SK-N-SH (cell line): Measurements from ENCODE around the gene MGAT5. TPM values are rescaled to one million over a fixed set of nuclear protein-coding genes. Genes with fewer than 3 reads are reported as not detected.

Source experiments
- CTCF ChIA-PET: fragments of 300-600, 350-600 bp; formaldehyde crosslinking; extraction: SDS; loops from one replicate; lab custom pipeline; 2021; lab: Yijun Ruan, JAX
- POLR2A ChIA-PET: fragments of 350-600 bp; sonication (Branson Sonifier 250); formaldehyde crosslinking; extraction: SDS; loops from one replicate; lab custom pipeline; 2020; ENCODE audit warnings: antibody characterized with exemption, inconsistent platforms; lab: Yijun Ruan, JAX
- DNase-seq: peaks from one replicate; pipeline ENCODE4 v3.0.0; 2012
- H2AFZ ChIP-seq: fragments of 200-600 bp; sonication (generic); 2 replicates; pipeline ENCODE4 v1.8.1; 2016; ENCODE audit warnings: antibody characterized with exemption, mild to moderate bottlenecking, low read depth
- H3F3A ChIP-seq: fragments of 200-600 bp; sonication (generic); replicated peaks from 2 replicates; pipeline ENCODE3; 2016; ENCODE audit warnings: antibody characterized with exemption, mild to moderate bottlenecking; ENCODE audit not compliant: insufficient read depth
- H3K27ac ChIP-seq, 2 experiments: fragments of 200-500 bp in 1 of 2; fragments of 200-600 bp in 1 of 2; sonication (Bioruptor generic) in 1 of 2; sonication (generic), shearing (Covaris generic) in 1 of 2; 2 replicates each; pipeline versions ENCODE4 v1.5.1 to v1.6.1; 2014 to 2016; ENCODE audit warnings: low read depth in 2 of 2, inconsistent platforms in 1 of 2, low read length in 1 of 2, mild to moderate bottlenecking in 1 of 2, mixed read lengths in 1 of 2
- H3K27me3 ChIP-seq: fragments of 200-600 bp; sonication (generic), shearing (Covaris generic); 2 replicates; pipeline ENCODE4 v1.6.1; 2016; ENCODE audit warnings: mixed run types; ENCODE audit not compliant: insufficient read depth
- H3K36me3 ChIP-seq, 2 experiments: fragments of 200-500 bp in 1 of 2; fragments of 200-600 bp in 1 of 2; sonication (Bioruptor generic) in 1 of 2; sonication (generic) in 1 of 2; replicated peaks in 1 of 2; 2 replicates each; pipeline versions ENCODE3 to v1.5.1; 2014 to 2016; ENCODE audit warnings: low read length in 1 of 2, mild to moderate bottlenecking in 1 of 2; ENCODE audit not compliant: insufficient read depth in 2 of 2, control insufficient read depth in 1 of 2
- H3K4me1 ChIP-seq, 2 experiments: fragments of 200-500 bp in 1 of 2; fragments of 200-600 bp in 1 of 2; sonication (Bioruptor generic) in 1 of 2; sonication (generic), shearing (Covaris generic) in 1 of 2; 2 replicates each; pipeline versions ENCODE4 v1.5.1 to v1.6.1; 2014 to 2016; ENCODE audit warnings: low read depth in 1 of 2, low read length in 1 of 2, mixed run types in 1 of 2; ENCODE audit not compliant: insufficient read depth in 2 of 2, control insufficient read depth in 1 of 2
- H3K4me2 ChIP-seq: fragments of 200-600 bp; sonication (generic), shearing (Covaris generic); 2 replicates; pipeline ENCODE4 v1.6.1; 2017; ENCODE audit warnings: mixed run types
- H3K4me3 ChIP-seq, 2 experiments: fragments of 200-500 bp in 1 of 2; fragments of 200-600 bp in 1 of 2; sonication (Bioruptor generic) in 1 of 2; sonication (generic), shearing (Covaris generic) in 1 of 2; 2 replicates each; pipeline versions ENCODE4 v1.5.1 to v1.8.1; 2014 to 2016; ENCODE audit warnings: low read depth in 2 of 2, inconsistent platforms in 1 of 2, low read length in 1 of 2, mild to moderate bottlenecking in 1 of 2, mixed read lengths in 1 of 2, moderate library complexity in 1 of 2
- H3K79me2 ChIP-seq: fragments of 200-600 bp; sonication (generic); 2 replicates; pipeline ENCODE4 v1.8.1; 2017; ENCODE audit warnings: mild to moderate bottlenecking; ENCODE audit not compliant: insufficient read depth
- H3K9ac ChIP-seq: fragments of 200-600 bp; sonication (generic); 2 replicates; pipeline ENCODE4 v1.6.1; 2017; ENCODE audit warnings: mixed run types
- H3K9me2 ChIP-seq: fragments of 200-600 bp; sonication (generic); 2 replicates; pipeline ENCODE4 v1.6.1; 2017; ENCODE audit warnings: mixed run types
- H3K9me3 ChIP-seq: fragments of 200-600 bp; sonication (generic); 2 replicates; pipeline ENCODE4 v1.6.1; 2017; ENCODE audit warnings: mixed run types, mild to moderate bottlenecking, moderate library complexity
- H4K20me1 ChIP-seq: fragments of 200-600 bp; sonication (generic); 2 replicates; pipeline ENCODE4 v1.6.1; 2017; ENCODE audit warnings: mild to moderate bottlenecking, mixed run types; ENCODE audit not compliant: insufficient read depth
- ELF1 ChIP-seq: IDR thresholded peaks from 2 replicates; pipeline ENCODE4 v1.4.0; 2012
- EP300 ChIP-seq, 2 experiments: IDR thresholded peaks; 2 replicates each; pipeline versions ENCODE4 v1.4.0 to v1.6.1; 2012; ENCODE audit warnings: borderline replicate concordance in 1 of 2, low read depth in 1 of 2, low read length in 1 of 2
- FOSL2 ChIP-seq: IDR thresholded peaks from 2 replicates; pipeline ENCODE4 v1.4.0; 2012; ENCODE audit warnings: low read depth, mild to moderate bottlenecking, moderate library complexity, borderline replicate concordance
- FOXJ3 ChIP-seq: sonication (generic); formaldehyde crosslinking; IDR thresholded peaks from 2 replicates; pipeline ENCODE4 v1.5.1; 2020; ENCODE audit warnings: mild to moderate bottlenecking, missing genetic modification reagents
- GABPA ChIP-seq: IDR thresholded peaks from 2 replicates; pipeline ENCODE4 v1.4.0; 2012; ENCODE audit warnings: low read depth, mild to moderate bottlenecking
- JUND ChIP-seq: IDR thresholded peaks from 2 replicates; pipeline ENCODE4 v1.4.0; 2012
- MEF2A ChIP-seq: IDR thresholded peaks from 2 replicates; pipeline ENCODE4 v1.4.0; 2012; ENCODE audit warnings: low read depth, borderline replicate concordance
- MXI1 ChIP-seq: IDR thresholded peaks from 2 replicates; pipeline ENCODE4 v1.6.1; 2012; ENCODE audit warnings: mild to moderate bottlenecking, low read depth, low read length, improper control_type of control experiment
- NFIC ChIP-seq: IDR thresholded peaks from 2 replicates; pipeline ENCODE4 v1.4.0; 2012; ENCODE audit warnings: borderline replicate concordance
- NRF1 ChIP-seq: IDR thresholded peaks from 2 replicates; pipeline ENCODE4 v1.6.1; 2012; ENCODE audit warnings: low read depth, mild to moderate bottlenecking, low read length
- RAD21 ChIP-seq: IDR thresholded peaks from 2 replicates; pipeline ENCODE4 v1.6.1; 2012; ENCODE audit warnings: mild to moderate bottlenecking, low read length
- SIN3A ChIP-seq: IDR thresholded peaks from 2 replicates; pipeline ENCODE4 v1.6.1; 2012; ENCODE audit warnings: low read depth, mild to moderate bottlenecking, low read length, moderate library complexity, borderline replicate concordance
- SMC3 ChIP-seq: IDR thresholded peaks from 2 replicates; pipeline ENCODE4 v1.6.1; 2012; ENCODE audit warnings: low read depth, low read length, improper control_type of control experiment
- TAF1 ChIP-seq: IDR thresholded peaks from 2 replicates; pipeline ENCODE4 v1.6.1; 2012; ENCODE audit warnings: low read depth, mild to moderate bottlenecking, low read length, moderate library complexity, borderline replicate concordance
- TCF12 ChIP-seq: IDR thresholded peaks from 2 replicates; pipeline ENCODE4 v1.4.0; 2012
- TEAD4 ChIP-seq: IDR thresholded peaks from 2 replicates; pipeline ENCODE4 v1.4.0; 2012; ENCODE audit warnings: mild to moderate bottlenecking, borderline replicate concordance; ENCODE audit not compliant: insufficient read depth
- USF1 ChIP-seq: IDR thresholded peaks from 2 replicates; pipeline ENCODE4 v1.4.0; 2012; ENCODE audit warnings: low read depth, borderline replicate concordance
- WGBS: methylation state at CpG from one replicate; pipeline ENCODE4 v1.1.6; 2017; ENCODE audit warnings: low lambda C conversion rate; 5-methylcytosine and 5-hydroxymethylcytosine counted together
- polyA plus RNA-seq, 3 experiments: library from polyadenylated mRNA; depleted of rRNA; stranded (reverse); fragments of >200 nt; gene quantifications; 2 replicates each; pipeline ENCODE4 v1.2.3, GENCODE V29; 2012
- TF ChIP-seq, protein P1 (sequence below): fragments of 200-600 bp; sonication (generic); IDR thresholded peaks from 2 replicates; pipeline ENCODE4 v1.6.1; 2017; ENCODE audit warnings: antibody characterized with exemption, mild to moderate bottlenecking, moderate library complexity
- TF ChIP-seq, protein P2 (sequence below): fragments of 150-350 bp; IDR thresholded peaks from 2 replicates; pipeline ENCODE4 v1.6.1; 2016; ENCODE audit warnings: mild to moderate bottlenecking, low read depth, low read length
- TF ChIP-seq, protein P3 (sequence below): IDR thresholded peaks from 2 replicates; pipeline ENCODE4 v1.4.0; 2012; ENCODE audit warnings: low read depth
- TF ChIP-seq, protein P4 (sequence below): IDR thresholded peaks from 2 replicates; pipeline ENCODE4 v1.6.1; 2012; ENCODE audit warnings: mild to moderate bottlenecking, low read depth, low read length, moderate library complexity

MGAT5 gene
- polyA plus RNA-seq, 1 of the 3 experiments (the other 2 are of a cell fraction): 18.2 TPM

- DNase-seq: no peak
- H4K20me1 ChIP-seq: no peaks in the 10 kb centered on the region
- no peak overlapping the region for H3K9ac ChIP-seq
- peaks cover 0 to 12% of the 10 kb centered on the region in 2 experiments for H3K36me3 ChIP-seq
- H2AFZ ChIP-seq: no peak overlapping the region
- H3K9me3 ChIP-seq: no peaks in the 10 kb centered on the region
- 95% methylated on average over 14 of the region's 15 CpGs for WGBS
- H3K79me2 ChIP-seq: no peaks in the 10 kb centered on the region
- CTCF ChIA-PET: interaction anchor here (0.5 to 10.2 kb wide), 86 partner anchors 9 to 1034 kb away, joined by 3 to 111 read pairs (median 5); no protein-coding TSS in a partner anchor
- H3K4me3 ChIP-seq: no peak overlapping the region
- no peaks in the 10 kb centered on the region for H3K27me3 ChIP-seq
- no peak for TF ChIP-seq NRF1
- no peak for TF ChIP-seq FOSL2
- no peak for TF ChIP-seq EP300 (IDR thresholded peaks at IDR 0.05; ENCODE audit: borderline replicate concordance in 1 of 2, low read depth in 1 of 2, low read length in 1 of 2)
- TF ChIP-seq ELF1: no peak
- TF ChIP-seq SMC3: no peak
- no peak for TF ChIP-seq USF1
- TF ChIP-seq TCF12: no peak
- TF ChIP-seq MXI1: no peak
- peaks cover 5 to 19% of the 10 kb centered on the region in 2 experiments; a peak in 1 of 4 replicates for H3K4me1 ChIP-seq
- H3F3A ChIP-seq: no peaks in the 10 kb centered on the region
- POLR2A ChIA-PET: no interaction called here
- no peak overlapping the region for H3K4me2 ChIP-seq
- H3K9me2 ChIP-seq: no peaks in the 10 kb centered on the region
- H3K27ac ChIP-seq: no peak overlapping the region
Measured at GRCh38 chr2:134449751-134450513, 196.1 kb downstream of the MGAT5 start.

DNA sequence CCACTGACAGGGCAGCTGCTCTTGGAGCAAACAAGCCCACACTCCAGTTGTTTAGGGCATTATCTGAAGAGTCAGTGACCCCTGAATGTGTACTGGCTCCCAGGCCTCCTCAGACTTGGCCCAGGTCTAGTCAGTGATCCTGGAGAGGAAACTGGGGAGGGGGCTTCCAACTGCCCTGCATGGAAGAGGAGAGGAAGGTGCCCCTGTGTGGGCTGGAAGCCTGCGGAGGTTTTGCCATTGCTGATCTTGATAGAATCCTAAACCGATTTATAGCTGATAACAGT lies 197.4 kb downstream of the MGAT5 start:
- Histone ChIP-seq H3K27ac (no peak overlapping the region), H3F3A (no peaks in the 10 kb centered on the region), H3K9me2 (no peaks in the 10 kb centered on the region), H3K79me2 (no peaks in the 10 kb centered on the region), H3K36me3 (peaks cover 0 to 12% of the 10 kb centered on the region in 2 experiments), H3K9me3 (no peaks in the 10 kb centered on the region), H3K4me1 (peaks cover 0 to 6% of the 10 kb centered on the region in 2 experiments; a peak in 1 of 4 replicates), H4K20me1 (no peaks in the 10 kb centered on the region), H3K4me2 (no peak overlapping the region), H3K4me3 (no peak overlapping the region), H3K9ac (no peak overlapping the region), H2AFZ (no peak overlapping the region), H3K27me3 (no peaks in the 10 kb centered on the region)
- CTCF ChIA-PET: interaction anchor here (0.5 to 10.2 kb wide), 114 partner anchors 10 to 1036 kb away, joined by 3 to 111 read pairs (median 4); no protein-coding TSS in a partner anchor
- 50% methylated on average over 2 of the region's 2 CpGs for WGBS
- DNase-seq: no peak
- POLR2A ChIA-PET: no interaction called here
- no peak for TF ChIP-seq GABPA
- TF ChIP-seq, protein P1, sequence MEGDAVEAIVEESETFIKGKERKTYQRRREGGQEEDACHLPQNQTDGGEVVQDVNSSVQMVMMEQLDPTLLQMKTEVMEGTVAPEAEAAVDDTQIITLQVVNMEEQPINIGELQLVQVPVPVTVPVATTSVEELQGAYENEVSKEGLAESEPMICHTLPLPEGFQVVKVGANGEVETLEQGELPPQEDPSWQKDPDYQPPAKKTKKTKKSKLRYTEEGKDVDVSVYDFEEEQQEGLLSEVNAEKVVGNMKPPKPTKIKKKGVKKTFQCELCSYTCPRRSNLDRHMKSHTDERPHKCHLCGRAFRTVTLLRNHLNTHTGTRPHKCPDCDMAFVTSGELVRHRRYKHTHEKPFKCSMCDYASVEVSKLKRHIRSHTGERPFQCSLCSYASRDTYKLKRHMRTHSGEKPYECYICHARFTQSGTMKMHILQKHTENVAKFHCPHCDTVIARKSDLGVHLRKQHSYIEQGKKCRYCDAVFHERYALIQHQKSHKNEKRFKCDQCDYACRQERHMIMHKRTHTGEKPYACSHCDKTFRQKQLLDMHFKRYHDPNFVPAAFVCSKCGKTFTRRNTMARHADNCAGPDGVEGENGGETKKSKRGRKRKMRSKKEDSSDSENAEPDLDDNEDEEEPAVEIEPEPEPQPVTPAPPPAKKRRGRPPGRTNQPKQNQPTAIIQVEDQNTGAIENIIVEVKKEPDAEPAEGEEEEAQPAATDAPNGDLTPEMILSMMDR: no peak
- no peak for TF ChIP-seq TEAD4
- TF ChIP-seq, protein P2, sequence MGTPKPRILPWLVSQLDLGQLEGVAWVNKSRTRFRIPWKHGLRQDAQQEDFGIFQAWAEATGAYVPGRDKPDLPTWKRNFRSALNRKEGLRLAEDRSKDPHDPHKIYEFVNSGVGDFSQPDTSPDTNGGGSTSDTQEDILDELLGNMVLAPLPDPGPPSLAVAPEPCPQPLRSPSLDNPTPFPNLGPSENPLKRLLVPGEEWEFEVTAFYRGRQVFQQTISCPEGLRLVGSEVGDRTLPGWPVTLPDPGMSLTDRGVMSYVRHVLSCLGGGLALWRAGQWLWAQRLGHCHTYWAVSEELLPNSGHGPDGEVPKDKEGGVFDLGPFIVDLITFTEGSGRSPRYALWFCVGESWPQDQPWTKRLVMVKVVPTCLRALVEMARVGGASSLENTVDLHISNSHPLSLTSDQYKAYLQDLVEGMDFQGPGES: no peak
- no peak for TF ChIP-seq NRF1
- TF ChIP-seq, protein P3, sequence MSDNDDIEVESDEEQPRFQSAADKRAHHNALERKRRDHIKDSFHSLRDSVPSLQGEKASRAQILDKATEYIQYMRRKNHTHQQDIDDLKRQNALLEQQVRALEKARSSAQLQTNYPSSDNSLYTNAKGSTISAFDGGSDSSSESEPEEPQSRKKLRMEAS: no peak
- no peak for TF ChIP-seq SIN3A
- no peak for TF ChIP-seq NFIC
- no peak for TF ChIP-seq MEF2A
- no peak for TF ChIP-seq TAF1
- no peak for TF ChIP-seq MXI1
- TF ChIP-seq JUND: no peak
- TF ChIP-seq SMC3: no peak
- TF ChIP-seq FOXJ3 (CRISPR knock-in tag): no peak
- no peak for TF ChIP-seq RAD21
- TF ChIP-seq, protein P4, sequence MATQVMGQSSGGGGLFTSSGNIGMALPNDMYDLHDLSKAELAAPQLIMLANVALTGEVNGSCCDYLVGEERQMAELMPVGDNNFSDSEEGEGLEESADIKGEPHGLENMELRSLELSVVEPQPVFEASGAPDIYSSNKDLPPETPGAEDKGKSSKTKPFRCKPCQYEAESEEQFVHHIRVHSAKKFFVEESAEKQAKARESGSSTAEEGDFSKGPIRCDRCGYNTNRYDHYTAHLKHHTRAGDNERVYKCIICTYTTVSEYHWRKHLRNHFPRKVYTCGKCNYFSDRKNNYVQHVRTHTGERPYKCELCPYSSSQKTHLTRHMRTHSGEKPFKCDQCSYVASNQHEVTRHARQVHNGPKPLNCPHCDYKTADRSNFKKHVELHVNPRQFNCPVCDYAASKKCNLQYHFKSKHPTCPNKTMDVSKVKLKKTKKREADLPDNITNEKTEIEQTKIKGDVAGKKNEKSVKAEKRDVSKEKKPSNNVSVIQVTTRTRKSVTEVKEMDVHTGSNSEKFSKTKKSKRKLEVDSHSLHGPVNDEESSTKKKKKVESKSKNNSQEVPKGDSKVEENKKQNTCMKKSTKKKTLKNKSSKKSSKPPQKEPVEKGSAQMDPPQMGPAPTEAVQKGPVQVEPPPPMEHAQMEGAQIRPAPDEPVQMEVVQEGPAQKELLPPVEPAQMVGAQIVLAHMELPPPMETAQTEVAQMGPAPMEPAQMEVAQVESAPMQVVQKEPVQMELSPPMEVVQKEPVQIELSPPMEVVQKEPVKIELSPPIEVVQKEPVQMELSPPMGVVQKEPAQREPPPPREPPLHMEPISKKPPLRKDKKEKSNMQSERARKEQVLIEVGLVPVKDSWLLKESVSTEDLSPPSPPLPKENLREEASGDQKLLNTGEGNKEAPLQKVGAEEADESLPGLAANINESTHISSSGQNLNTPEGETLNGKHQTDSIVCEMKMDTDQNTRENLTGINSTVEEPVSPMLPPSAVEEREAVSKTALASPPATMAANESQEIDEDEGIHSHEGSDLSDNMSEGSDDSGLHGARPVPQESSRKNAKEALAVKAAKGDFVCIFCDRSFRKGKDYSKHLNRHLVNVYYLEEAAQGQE: no peak
